ENCODE results near the gene APLP2. TPM values are rescaled to one million over a fixed set of nuclear protein-coding genes. Genes with fewer than 3 reads are reported as not detected.
A peak's percentile ranks its signal among the peaks of the same experiment; 100 is the strongest.

APLP2 gene
- total RNA-seq, 1 experiment from 2014 or later: 345 TPM

GRCh38 chr11:130123414-130124040 is 53.8 kb downstream of the APLP2 start:
- POLR2A ChIA-PET (ENCODE audit: unreplicated experiment): interaction anchor here (0.6 to 1.2 kb wide), 2 partner anchors 54 to 121 kb away, joined by 3 to 5 read pairs; partner anchors contain the start of genes APLP2 and PRDM10
- no TSS peak for BruUV-seq (replicated peaks)
- peaks cover 43% of the 10 kb centered on the region for H3K79me2 ChIP-seq (ENCODE audit: low read length)
- intact Hi-C loops (cut with micrococcal nuclease): loop anchor here (1.0 to 2.0 kb wide), 2 partner anchors 54 to 121 kb away; partner anchors contain the start of genes APLP2 and PRDM10
- no peak overlapping the region for H3K9ac ChIP-seq (ENCODE audit: low read length)
- H3K36me3 ChIP-seq (ENCODE audit: low read depth, low read length): peaks cover 67% of the 10 kb centered on the region
- peak overlapping the region; percentile 62 for H3K27ac ChIP-seq (ENCODE audit: low read length)
- DNase-seq: no peak
- CTCF ChIA-PET: interaction anchor here (1.0 to 1.3 kb wide), 2 partner anchors 9 to 23 kb away, joined by 3 to 11 read pairs; no protein-coding TSS in a partner anchor
- H3K27me3 ChIP-seq (ENCODE audit: low read length): no peaks in the 10 kb centered on the region
- H3K9me2 ChIP-seq (replicated peaks; ENCODE audit: low read length): no peaks in the 10 kb centered on the region
- no peak for ATAC-seq
- H3K4me2 ChIP-seq (ENCODE audit: low read length): peak overlapping the region; percentile 41
- no peaks in the 10 kb centered on the region for H4K20me1 ChIP-seq (ENCODE audit: low read length)
- H3K9me3 ChIP-seq (ENCODE audit: low read length): no peaks in the 10 kb centered on the region
- H3K4me3 ChIP-seq (ENCODE audit: low read length): no peak overlapping the region
- H3K4me1 ChIP-seq (ENCODE audit: insufficient read depth, low read length): peaks cover 16% of the 10 kb centered on the region
- no peak for TF ChIP-seq EZH2phosphoT487 (IDR thresholded peaks at IDR 0.05; ENCODE audit: borderline replicate concordance, low read length)
- no peak for TF ChIP-seq EZH2 (IDR thresholded peaks at IDR 0.05; ENCODE audit: low read length, unreplicated experiment)
- no peak for TF ChIP-seq CTCF (conservative IDR thresholded peaks at IDR 0.05; ENCODE audit: low read depth, low read length)
- H3F3A ChIP-seq (ENCODE audit: low read length, unreplicated experiment): no peaks in the 10 kb centered on the region
- H2AFZ ChIP-seq (ENCODE audit: low read length): no peak overlapping the region

GRCh38 chr11:130124096-130124495 is 54.4 kb downstream of the APLP2 start:
- Histone ChIP-seq H3K9me2 (replicated peaks; ENCODE audit: low read length) (no peaks in the 10 kb centered on the region), H3K27ac (ENCODE audit: low read length) (peak overlapping the region; percentile 62), H3F3A (ENCODE audit: low read length, unreplicated experiment) (no peaks in the 10 kb centered on the region), H3K27me3 (ENCODE audit: low read length) (no peaks in the 10 kb centered on the region), H3K36me3 (ENCODE audit: low read depth, low read length) (peaks cover 69% of the 10 kb centered on the region), H3K9ac (ENCODE audit: low read length) (0 out of 2 replicates have a peak overlapping the region, but pooled peaks have one; percentile 2), H3K4me3 (ENCODE audit: low read length) (peak overlapping the region; percentile 11; the same call in 1 of the 2 replicates), H3K4me1 (ENCODE audit: insufficient read depth, low read length) (peaks cover 16% of the 10 kb centered on the region), H3K9me3 (ENCODE audit: low read length) (no peaks in the 10 kb centered on the region), H4K20me1 (ENCODE audit: low read length) (no peaks in the 10 kb centered on the region), H2AFZ (ENCODE audit: low read length) (no peak overlapping the region), H3K4me2 (ENCODE audit: low read length) (peak overlapping the region; percentile 41), H3K79me2 (ENCODE audit: low read length) (peaks cover 38% of the 10 kb centered on the region)
- CTCF ChIA-PET: interaction anchor here (1.0 to 1.3 kb wide), 2 partner anchors 8 to 22 kb away, joined by 3 to 11 read pairs; no protein-coding TSS in a partner anchor
- TF ChIP-seq EZH2phosphoT487 (IDR thresholded peaks at IDR 0.05; ENCODE audit: borderline replicate concordance, low read length) (no peak), EZH2 (IDR thresholded peaks at IDR 0.05; ENCODE audit: low read length, unreplicated experiment) (no peak), CTCF (conservative IDR thresholded peaks at IDR 0.05; ENCODE audit: low read depth, low read length) (peak; percentile 38)
- BruUV-seq (replicated peaks): no TSS peak
- peak; percentile 96 for DNase-seq
- ATAC-seq: peak; percentile 94
- intact Hi-C loops (cut with micrococcal nuclease): loop anchor here (1.0 to 2.0 kb wide), 2 partner anchors 55 to 121 kb away; partner anchors contain the start of genes APLP2 and PRDM10
- POLR2A ChIA-PET (ENCODE audit: unreplicated experiment): interaction anchor here (0.6 to 1.2 kb wide), 3 partner anchors 54 to 122 kb away, joined by 3 to 5 read pairs (median 5); partner anchors contain the start of genes APLP2 and PRDM10
